H1 (cell line): ENCODE data around the gene TNS3. TPM values are rescaled to one million over a fixed set of nuclear protein-coding genes. Genes with fewer than 3 reads are reported as not detected.
"Not testable (repeated sequence)": the region's sequence is repeated elsewhere in the genome, so short reads cannot be mapped to it uniquely, and the experiment has no call there.

ENCODE experiments used
- CTCF ChIA-PET: fragments of 300-600 bp; sonication (Branson Sonifier 250); formaldehyde crosslinking; loops from one replicate; lab custom pipeline; 2021; ENCODE audit not compliant: partially characterized antibody; lab: Charles Lee
- POLR2A ChIA-PET: fragments of 300-600 bp; sonication (Branson Sonifier 250); formaldehyde crosslinking; loops from one replicate; lab custom pipeline; 2021; ENCODE audit warnings: inconsistent platforms; ENCODE audit not compliant: partially characterized antibody; lab: Charles Lee
- DNase-seq, 2 experiments: peaks; one replicate each; pipeline versions ENCODE4 v3.0.0 to v3.0.0-alpha.2; 2010 to 2022; ENCODE audit warnings: low spot score in 2 of 2, low read depth in 1 of 2, mixed read lengths in 1 of 2
- FAIRE-seq: peaks from 2 replicates; lab custom pipeline; 2011; peaks lifted over from hg19 to GRCh38; lab: Jason Lieb, UNC
- H2AFZ ChIP-seq: 2 replicates; pipeline ENCODE4 v1.8.1; 2012; ENCODE audit warnings: low read length, inconsistent platforms
- H2AK5ac ChIP-seq: 2 replicates; pipeline ENCODE4 v1.6.1; 2013; ENCODE audit warnings: low read depth, low read length
- H2BK120ac ChIP-seq: replicated peaks from 2 replicates; pipeline ENCODE3; 2013; ENCODE audit warnings: low read depth, low read length, inconsistent platforms
- H2BK12ac ChIP-seq: 2 replicates; pipeline ENCODE4 v1.6.1; 2013; ENCODE audit warnings: low read depth, low read length
- H2BK15ac ChIP-seq: 2 replicates; pipeline ENCODE4 v1.6.1; 2013; ENCODE audit warnings: low read length
- H2BK20ac ChIP-seq: 2 replicates; pipeline ENCODE4 v1.6.1; 2013; ENCODE audit warnings: low read length
- H2BK5ac ChIP-seq: 2 replicates; pipeline ENCODE4 v1.6.1; 2013; ENCODE audit warnings: low read depth, low read length
- H3K14ac ChIP-seq: 2 replicates; pipeline ENCODE4 v1.6.1; 2013; ENCODE audit warnings: inconsistent platforms; ENCODE audit not compliant: insufficient read length
- H3K18ac ChIP-seq: 2 replicates; pipeline ENCODE4 v1.6.1; 2013; ENCODE audit warnings: low read length; ENCODE audit errors: extremely low read depth
- H3K23ac ChIP-seq: 2 replicates; pipeline ENCODE4 v1.6.1; 2013; ENCODE audit warnings: inconsistent platforms; ENCODE audit not compliant: insufficient read length
- H3K23me2 ChIP-seq: 2 replicates; pipeline ENCODE4 v1.6.1; 2013; ENCODE audit warnings: low read depth, low read length
- H3K27ac ChIP-seq: 2 replicates; pipeline ENCODE4 v1.6.1; 2011; ENCODE audit warnings: low read depth, low read length, inconsistent platforms
- H3K27me3 ChIP-seq, 4 experiments: replicated peaks in 1 of 4; 1 replicate in 1 of 4; 2 replicates in 3 of 4; pipeline versions ENCODE4 v1.6.1 to v1.8.1; 2011 to 2013; ENCODE audit warnings: low read length in 3 of 4, mild to moderate bottlenecking in 3 of 4, inconsistent platforms in 2 of 4, mixed read lengths in 2 of 4, moderate library complexity in 1 of 4; ENCODE audit not compliant: control insufficient read depth in 3 of 4, insufficient read depth in 3 of 4; ENCODE audit errors: extremely low read depth in 1 of 4
- H3K36me3 ChIP-seq, 4 experiments: 2 replicates each; pipeline versions ENCODE4 v1.6.1 to v1.8.1; 2011 to 2013; ENCODE audit warnings: mild to moderate bottlenecking in 4 of 4, low read length in 3 of 4, moderate library complexity in 2 of 4, control low read depth in 1 of 4, inconsistent platforms in 1 of 4; ENCODE audit not compliant: insufficient read depth in 4 of 4, control insufficient read depth in 2 of 4
- H3K4ac ChIP-seq: replicated peaks from 2 replicates; pipeline ENCODE3; 2013; ENCODE audit warnings: low read length, low read depth, mixed read lengths, inconsistent platforms; ENCODE audit not compliant: insufficient read length
- H3K4me1 ChIP-seq, 4 experiments: replicated peaks in 1 of 4; 1 replicate in 1 of 4; 2 replicates in 3 of 4; pipeline versions ENCODE4 v1.6.1 to v1.8.1; 2011 to 2013; ENCODE audit warnings: low read length in 3 of 4, inconsistent platforms in 2 of 4, mixed read lengths in 1 of 4; ENCODE audit not compliant: insufficient read depth in 4 of 4, control insufficient read depth in 3 of 4
- H3K4me2 ChIP-seq, 2 experiments: 2 replicates each; pipeline versions ENCODE4 v1.6.1 to v1.8.1; 2011 to 2013; ENCODE audit warnings: low read depth in 2 of 2, low read length in 2 of 2, control low read depth in 1 of 2, inconsistent platforms in 1 of 2, mild to moderate bottlenecking in 1 of 2; ENCODE audit not compliant: insufficient read depth in 1 of 2
- H3K4me3 ChIP-seq, 4 experiments: fragments of 200-600, 300-600 bp in 1 of 4; sonication (generic), shearing (Covaris generic), sonication (Bioruptor Twin) in 1 of 4; 2 replicates each; pipeline versions ENCODE4 v1.5.1 to v1.8.1; 2011 to 2016; ENCODE audit warnings: low read length in 4 of 4, low read depth in 3 of 4, control low read depth in 2 of 4, inconsistent platforms in 2 of 4, mild to moderate bottlenecking in 2 of 4, mixed read lengths in 1 of 4, moderate library complexity in 1 of 4; ENCODE audit not compliant: insufficient read depth in 2 of 4; ENCODE audit errors: extremely low read depth in 1 of 4
- H3K56ac ChIP-seq: replicated peaks from 2 replicates; pipeline ENCODE3; 2013; ENCODE audit warnings: low read depth, mild to moderate bottlenecking, mixed read lengths, low read length, inconsistent platforms; ENCODE audit not compliant: insufficient read length
- H3K79me1 ChIP-seq: 2 replicates; pipeline ENCODE4 v1.6.1; 2013; ENCODE audit warnings: low read depth, low read length, control low read depth
- H3K79me2 ChIP-seq, 2 experiments: 2 replicates each; pipeline versions ENCODE4 v1.6.1 to v1.8.1; 2012 to 2013; ENCODE audit warnings: low read length in 2 of 2, mild to moderate bottlenecking in 2 of 2, inconsistent platforms in 1 of 2; ENCODE audit not compliant: insufficient read depth in 2 of 2, control insufficient read depth in 1 of 2
- H3K9ac ChIP-seq, 4 experiments: replicated peaks in 1 of 4; 1 replicate in 1 of 4; 2 replicates in 3 of 4; pipeline versions ENCODE4 v1.6.1 to v1.8.1; 2011 to 2013; ENCODE audit warnings: low read depth in 3 of 4, low read length in 3 of 4, control low read depth in 2 of 4, mild to moderate bottlenecking in 2 of 4, moderate library complexity in 2 of 4, inconsistent platforms in 1 of 4; ENCODE audit errors: extremely low read depth in 1 of 4
- H3K9me3 ChIP-seq, 2 experiments: 2 replicates each; pipeline versions ENCODE4 v1.6.1 to v1.8.1; 2012 to 2013; ENCODE audit warnings: mild to moderate bottlenecking in 2 of 2, moderate library complexity in 2 of 2, control low read depth in 1 of 2, inconsistent platforms in 1 of 2, low read depth in 1 of 2, low read length in 1 of 2, mixed read lengths in 1 of 2; ENCODE audit not compliant: insufficient read depth in 2 of 2
- H4K20me1 ChIP-seq, 2 experiments: replicated peaks in 1 of 2; 2 replicates each; pipeline versions ENCODE3 to v1.8.1; 2011 to 2013; ENCODE audit warnings: inconsistent platforms in 2 of 2, low read length in 2 of 2, mild to moderate bottlenecking in 1 of 2; ENCODE audit not compliant: insufficient read depth in 2 of 2, control insufficient read depth in 1 of 2
- H4K5ac ChIP-seq: 2 replicates; pipeline ENCODE4 v1.6.1; 2013; ENCODE audit warnings: low read length, low read depth, mixed read lengths, inconsistent platforms; ENCODE audit not compliant: insufficient read length
- H4K8ac ChIP-seq: 2 replicates; pipeline ENCODE4 v1.8.0; 2013; ENCODE audit warnings: mild to moderate bottlenecking, moderate library complexity, low read length, inconsistent platforms; ENCODE audit not compliant: insufficient read depth; ENCODE audit errors: extremely low read depth
- H4K91ac ChIP-seq: replicated peaks from 2 replicates; pipeline ENCODE3; 2013; ENCODE audit warnings: low read length, mixed read lengths, inconsistent platforms; ENCODE audit not compliant: insufficient read length
- WGBS, 2 experiments: shearing (Covaris generic) in 1 of 2; methylation state at CpG; one replicate each; pipeline versions ENCODE4 v1.1.6 to v1.1.7; 2013 to 2015; ENCODE audit warnings: low lambda C conversion rate in 2 of 2, mixed read lengths in 2 of 2, inconsistent platforms in 1 of 2, low coverage in 1 of 2, missing lambda C conversion rate in 1 of 2; ENCODE audit not compliant: insufficient replicate concordance in 2 of 2, insufficient coverage in 1 of 2, insufficient read length in 1 of 2; ENCODE audit errors: extremely low coverage in 1 of 2, missing lambda C conversion rate in 1 of 2; 5-methylcytosine and 5-hydroxymethylcytosine counted together
- polyA plus RNA-seq, 7 experiments: library from polyadenylated mRNA; depleted of rRNA in 3 of 7; stranded (reverse) in 5 of 7; unstranded in 2 of 7; fragments of >200 nt in 5 of 7; fragments of 200-250 nt in 2 of 7; gene quantifications; 1 replicate in 5 of 7; 2 replicates in 1 of 7; 4 replicates in 1 of 7; pipeline versions ENCODE4 v1.2.1 to v1.2.3, GENCODE V29; 2011 to 2013; ENCODE audit warnings: missing spikeins in 2 of 7, mixed read lengths in 2 of 7
- total RNA-seq: library from RNA; stranded (reverse); fragmentation: NEBNext Ultra II Directional; extraction: Animal tissue kit (Norgen Biotek cat#: 25700); gene quantifications from 2 replicates; pipeline ENCODE4 v1.2.1, GENCODE V29; 2021

Gene TNS3
- total and polyA plus RNA-seq, 2 of the 8 experiments (the other 6 are each of a cell fraction or from before 2014, with no cell fraction given): 11.9 to 24.2 TPM

DNA sequence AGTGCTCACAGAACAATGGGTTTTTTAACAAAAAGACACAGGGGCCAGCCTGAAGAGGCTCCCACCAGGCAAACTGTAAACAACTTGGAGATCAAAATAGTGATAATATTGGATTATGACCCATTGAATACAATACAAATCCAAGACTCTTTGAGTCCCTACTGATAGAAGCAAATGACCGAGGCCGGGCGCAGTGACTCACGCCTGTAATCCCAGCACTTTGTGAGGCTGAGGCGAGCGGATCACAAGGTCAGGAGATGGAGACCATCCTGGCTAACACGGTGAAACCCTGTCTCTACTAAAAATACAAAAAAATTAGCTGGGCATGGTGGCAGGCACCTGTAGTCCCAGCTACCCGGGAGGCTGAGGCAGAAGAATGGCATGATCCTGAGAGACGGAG lies 40.4 kb downstream of the TNS3 start:
- 94% methylated on average over 9 of the region's 9 CpGs; no CpG with 5 or more reads in 1 of the 2 experiments for WGBS, 2 experiments
- DNase-seq, H3K18ac ChIP-seq, H3K79me2 ChIP-seq, H4K5ac ChIP-seq, H2BK12ac ChIP-seq, H3K4me2 ChIP-seq, H3K9ac ChIP-seq, H2AK5ac ChIP-seq, H2BK120ac ChIP-seq, POLR2A ChIA-PET, H4K20me1 ChIP-seq, H2BK5ac ChIP-seq, H3K36me3 ChIP-seq, H3K14ac ChIP-seq, H3K27ac ChIP-seq, H3K4ac ChIP-seq, H2AFZ ChIP-seq, H3K23me2 ChIP-seq, H4K91ac ChIP-seq, H3K23ac ChIP-seq, H3K4me3 ChIP-seq, H2BK20ac ChIP-seq, H3K9me3 ChIP-seq, FAIRE-seq, H3K56ac ChIP-seq, H2BK15ac ChIP-seq, H4K8ac ChIP-seq: not testable (repeated sequence)
- H3K27me3 ChIP-seq: peaks cover 0 to 11% (median 7%) of the 10 kb centered on the region in 4 experiments; a peak in 5 of 7 replicates
- CTCF ChIA-PET: interaction anchor here (0.9 kb wide), 1 partner anchor 240 kb away, joined by 3 read pairs; no protein-coding TSS in a partner anchor
- peaks cover 12% of the 10 kb centered on the region for H3K79me1 ChIP-seq
- peaks cover 5 to 20% (median 16%) of the 10 kb centered on the region in 4 experiments for H3K4me1 ChIP-seq
